NCI-H510A (cell line): ENCODE data around the gene RNF151.

Source experiments
- DNase-seq: peaks from one replicate; lab custom pipeline; 2025; lab: John Stamatoyannopoulos, UW

The RNF151 gene

DNA sequence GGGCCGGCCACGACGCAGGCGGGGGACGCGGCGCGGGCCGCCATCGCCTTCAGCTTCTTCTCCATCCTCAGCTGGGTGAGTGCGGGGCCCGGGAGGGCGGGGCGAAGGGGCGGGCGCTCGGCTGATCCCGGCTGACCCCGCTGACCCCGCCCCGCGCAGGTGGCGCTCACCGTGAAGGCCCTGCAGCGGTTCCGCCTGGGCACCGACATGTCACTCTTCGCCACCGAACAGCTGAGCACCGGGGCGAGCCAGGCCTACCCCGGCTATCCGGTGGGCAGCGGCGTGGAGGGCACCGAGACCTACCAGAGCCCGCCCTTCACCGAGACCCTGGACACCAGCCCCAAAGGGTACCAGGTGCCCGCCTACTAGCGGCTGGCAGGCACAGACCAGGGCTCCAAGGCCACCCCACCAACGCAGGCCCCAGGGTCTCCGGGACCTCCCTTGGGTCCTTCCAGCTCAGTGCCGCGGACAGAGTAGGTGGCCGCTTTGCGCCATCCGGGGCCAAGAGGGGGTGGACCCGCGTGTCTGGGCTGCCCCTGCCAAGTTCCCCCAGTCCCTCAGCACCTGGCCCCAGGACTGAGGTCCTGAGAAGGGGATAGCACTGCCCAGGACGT, 26.2 kb downstream of the RNF151 start:
- DNase-seq: no peak

DNA sequence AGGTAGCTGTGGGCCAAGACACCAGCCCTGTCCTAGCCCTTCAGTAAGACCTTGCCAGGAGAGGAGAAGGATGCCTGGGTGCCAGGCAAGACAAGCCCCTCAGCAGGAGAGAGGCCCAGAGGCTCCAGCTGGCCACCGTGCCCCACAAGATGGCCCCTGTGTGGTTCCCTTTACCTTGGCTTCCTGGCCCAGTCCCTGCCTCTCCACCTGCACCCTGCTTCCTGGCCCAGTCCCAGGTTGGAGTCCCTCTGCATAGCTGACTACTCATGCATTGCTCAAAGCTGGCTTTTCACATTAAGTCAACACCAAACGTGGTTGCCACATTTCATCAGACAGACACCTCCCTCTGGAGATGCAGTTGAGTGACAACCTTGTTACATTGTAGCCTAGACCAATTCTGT, 27.1 kb downstream of the RNF151 start:
- no peak for DNase-seq

DNA sequence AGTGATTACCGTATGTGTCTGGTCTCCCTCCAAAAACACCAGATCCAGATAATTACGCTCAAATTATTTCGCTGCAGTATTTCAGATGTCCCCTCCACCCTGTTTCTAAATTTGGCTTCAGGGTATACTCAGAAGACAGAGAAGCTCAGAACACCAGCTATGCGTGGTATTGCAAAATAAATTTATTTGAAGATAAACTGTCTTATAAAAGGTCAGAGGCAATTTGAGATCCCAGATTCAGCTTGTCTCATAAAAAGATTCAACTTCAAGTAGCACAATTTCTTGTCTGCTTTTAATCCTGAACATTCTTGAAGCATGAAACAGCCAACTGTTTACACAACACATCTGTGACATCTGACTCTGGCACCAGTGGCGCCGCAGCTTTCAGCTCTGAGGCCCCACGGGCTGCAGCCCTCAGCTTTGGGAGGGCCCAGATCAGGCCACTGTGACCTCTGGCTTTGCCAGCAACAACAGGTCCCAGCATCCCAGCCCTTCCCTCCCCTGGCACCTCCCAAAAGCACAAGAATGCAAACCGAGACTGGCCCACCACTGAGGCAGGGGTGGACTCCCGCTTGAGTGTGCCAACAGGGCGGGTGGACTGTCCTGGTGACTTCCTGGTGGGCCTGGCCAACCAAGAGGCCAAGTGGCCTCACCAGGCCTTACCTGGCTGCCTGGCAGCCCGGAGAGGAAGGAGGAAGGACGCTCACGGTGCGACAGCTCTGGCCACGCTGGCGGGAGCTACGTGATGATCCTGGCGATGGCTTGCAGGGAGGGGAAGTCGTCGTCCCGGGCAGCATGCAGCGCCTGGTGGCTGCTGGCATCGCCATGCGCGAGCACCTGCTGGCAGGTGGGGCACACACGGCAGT, 31.1 kb downstream of the RNF151 start:
- DNase-seq: no peak

DNA sequence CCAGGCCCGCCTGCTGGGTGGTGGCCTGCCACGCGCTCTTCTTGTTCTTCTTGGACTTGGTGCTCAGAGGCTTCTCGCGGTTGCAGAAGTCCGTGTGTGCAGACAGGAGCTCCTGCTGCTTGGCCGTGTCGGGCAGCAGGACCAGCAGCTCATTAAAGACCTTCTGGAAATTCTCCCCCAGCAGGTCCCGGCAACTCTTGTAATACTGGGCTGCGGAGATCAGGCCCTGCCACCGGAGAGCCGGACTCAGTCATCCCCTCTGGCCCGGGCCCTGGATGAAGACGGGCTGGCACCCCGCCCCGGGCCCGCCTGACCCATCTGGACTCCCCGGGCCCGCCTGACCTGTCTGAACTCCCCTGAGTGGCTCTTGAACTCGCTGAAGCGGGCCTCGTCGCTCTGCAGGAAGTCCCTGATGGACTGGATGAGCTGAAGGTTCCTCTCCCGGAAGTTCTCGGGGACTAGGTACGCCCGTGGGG, 31.7 kb downstream of the RNF151 start:
- DNase-seq: no peak

DNA sequence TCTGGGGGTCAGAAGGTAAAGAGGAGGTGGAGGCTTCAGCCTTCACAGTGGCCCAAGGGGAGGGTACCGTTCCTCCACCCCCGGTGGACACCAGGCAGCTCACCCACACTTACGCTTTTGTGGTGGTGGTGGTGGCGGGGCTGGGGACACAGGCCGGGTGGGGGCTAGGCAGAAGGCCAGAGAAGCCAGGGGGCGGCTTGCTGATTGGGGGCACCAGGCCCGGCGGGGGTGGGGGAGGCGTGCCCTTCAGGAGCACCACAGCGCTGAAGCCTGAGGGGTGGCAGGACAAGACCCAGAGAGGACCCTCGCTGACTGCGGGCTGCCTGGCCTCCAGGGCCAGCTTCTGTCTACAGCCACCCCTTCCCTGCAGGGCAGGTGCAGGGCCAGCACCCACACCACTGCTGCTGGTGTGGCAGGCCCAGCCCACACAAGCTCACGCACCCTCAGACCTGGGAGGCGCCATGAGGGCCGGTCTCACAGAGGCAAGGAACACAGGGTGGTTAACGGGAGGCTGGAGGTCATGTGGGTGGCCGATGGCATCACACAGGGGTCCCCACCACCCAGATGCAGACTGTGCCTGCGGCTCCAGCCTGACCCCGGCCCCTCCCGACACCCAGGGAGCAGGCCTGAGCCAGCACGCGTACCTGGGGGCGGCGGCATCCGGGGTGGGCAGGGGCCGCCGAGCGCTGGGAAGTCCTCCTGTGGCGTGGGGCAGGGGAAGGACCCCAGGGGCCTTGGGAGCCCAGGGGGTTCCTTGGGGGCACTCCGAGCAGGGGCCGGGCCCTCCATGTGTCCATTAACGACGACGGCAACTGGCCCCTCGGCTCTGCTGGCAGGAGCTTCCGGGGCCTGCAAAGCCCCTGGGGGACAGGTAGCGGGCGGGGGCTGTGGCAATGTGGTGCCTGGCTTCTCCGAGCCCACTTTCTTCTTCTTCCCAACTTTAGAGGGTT, 32.5 kb downstream of the RNF151 start:
- DNase-seq: no peak

DNA sequence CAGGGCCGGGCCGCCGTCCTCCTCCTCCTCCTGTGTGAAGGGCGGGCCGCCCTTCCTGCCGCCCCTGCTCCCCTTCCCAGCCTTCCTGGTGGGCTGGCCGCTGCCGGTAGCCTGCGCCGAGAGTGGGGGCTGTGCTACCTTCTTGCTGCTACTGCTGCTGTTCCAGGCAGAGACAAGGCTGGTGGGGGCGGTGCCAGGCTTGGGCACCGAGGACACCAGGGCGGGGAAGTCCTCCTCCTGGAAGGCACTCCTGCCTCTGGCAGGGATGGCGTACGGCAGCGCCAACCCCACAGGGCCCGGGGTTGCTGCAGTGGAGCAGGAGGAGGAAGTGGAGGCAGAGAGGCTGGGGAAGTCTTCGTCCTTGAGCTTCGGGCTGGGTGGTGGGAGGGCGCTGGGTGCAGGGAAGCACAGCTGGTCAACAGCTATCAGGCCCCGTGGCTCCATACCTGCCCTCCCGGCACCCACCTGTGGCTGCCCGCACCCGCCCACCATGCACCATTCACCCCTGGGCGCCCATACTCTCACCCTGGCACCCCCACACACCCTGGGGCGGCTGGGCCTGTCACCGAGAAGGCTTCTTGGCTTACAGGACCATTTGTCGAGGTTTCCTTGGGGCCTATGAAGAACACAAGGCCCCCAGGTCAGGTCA, 33.3 kb downstream of the RNF151 start:
- DNase-seq: no peak

DNA sequence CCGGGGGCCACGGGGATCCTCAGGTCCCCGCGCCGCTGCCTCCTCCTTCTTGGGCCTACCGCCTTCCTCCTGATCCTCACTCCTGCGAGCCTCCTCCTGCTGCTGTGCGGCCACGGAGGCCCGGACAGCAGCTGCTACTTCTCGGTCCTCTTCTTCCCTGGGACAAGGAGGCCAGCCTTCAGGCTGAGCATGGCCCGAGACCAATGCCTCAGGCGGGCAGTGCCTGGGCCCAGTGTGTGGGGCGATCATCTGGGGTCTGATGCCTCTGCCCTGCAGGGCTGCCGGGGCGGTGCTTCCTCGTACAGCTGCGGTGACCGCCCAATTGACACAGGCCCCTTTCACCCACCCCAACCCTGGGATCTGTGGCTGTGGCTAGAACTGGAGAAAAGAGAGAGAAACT, 34.4 kb downstream of the RNF151 start:
- DNase-seq: no peak

DNA sequence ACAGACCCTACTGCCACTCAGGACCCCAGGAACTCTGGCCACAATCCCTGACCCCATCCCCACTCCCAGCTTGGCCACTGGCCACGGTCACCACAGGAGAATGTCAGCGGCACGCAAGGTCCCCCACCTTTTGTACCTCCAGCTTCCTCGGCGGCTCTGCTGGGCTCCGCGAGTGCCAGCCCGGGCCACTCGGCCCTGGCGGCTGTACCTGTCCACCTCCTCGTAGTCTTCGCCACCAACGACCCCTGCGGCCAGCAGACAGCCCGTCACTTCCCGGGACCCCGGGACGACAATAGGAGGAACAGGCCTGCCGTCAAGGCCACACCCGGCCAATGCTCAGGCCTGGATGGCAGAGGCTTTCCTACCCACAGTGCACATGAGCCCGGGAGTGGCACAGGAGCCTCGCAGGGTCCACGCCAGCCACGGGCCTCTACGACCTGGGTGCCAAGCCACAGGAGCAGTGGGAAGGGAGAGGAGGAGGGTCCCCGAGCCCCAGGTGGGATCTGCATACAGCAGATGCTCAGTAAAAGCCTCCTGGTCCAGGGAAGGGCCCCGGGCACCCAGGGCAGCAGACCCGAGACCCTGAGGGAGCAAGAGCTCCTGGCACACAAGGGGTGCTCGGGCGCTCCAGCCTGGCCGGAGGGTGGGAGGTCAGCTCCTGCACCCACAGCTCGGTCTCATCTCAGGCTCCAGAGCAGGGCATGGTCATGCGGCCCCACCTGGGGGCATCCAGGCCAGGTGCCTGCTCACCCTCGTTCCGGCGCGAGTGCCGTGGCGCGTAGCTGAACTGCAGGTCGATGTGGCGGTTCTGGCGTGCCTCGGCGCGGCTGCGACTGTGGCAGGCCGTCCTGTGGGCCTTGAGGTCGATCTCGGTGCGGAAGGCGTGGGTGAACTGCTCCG, 35.0 kb downstream of the RNF151 start:
- no peak for DNase-seq

DNA sequence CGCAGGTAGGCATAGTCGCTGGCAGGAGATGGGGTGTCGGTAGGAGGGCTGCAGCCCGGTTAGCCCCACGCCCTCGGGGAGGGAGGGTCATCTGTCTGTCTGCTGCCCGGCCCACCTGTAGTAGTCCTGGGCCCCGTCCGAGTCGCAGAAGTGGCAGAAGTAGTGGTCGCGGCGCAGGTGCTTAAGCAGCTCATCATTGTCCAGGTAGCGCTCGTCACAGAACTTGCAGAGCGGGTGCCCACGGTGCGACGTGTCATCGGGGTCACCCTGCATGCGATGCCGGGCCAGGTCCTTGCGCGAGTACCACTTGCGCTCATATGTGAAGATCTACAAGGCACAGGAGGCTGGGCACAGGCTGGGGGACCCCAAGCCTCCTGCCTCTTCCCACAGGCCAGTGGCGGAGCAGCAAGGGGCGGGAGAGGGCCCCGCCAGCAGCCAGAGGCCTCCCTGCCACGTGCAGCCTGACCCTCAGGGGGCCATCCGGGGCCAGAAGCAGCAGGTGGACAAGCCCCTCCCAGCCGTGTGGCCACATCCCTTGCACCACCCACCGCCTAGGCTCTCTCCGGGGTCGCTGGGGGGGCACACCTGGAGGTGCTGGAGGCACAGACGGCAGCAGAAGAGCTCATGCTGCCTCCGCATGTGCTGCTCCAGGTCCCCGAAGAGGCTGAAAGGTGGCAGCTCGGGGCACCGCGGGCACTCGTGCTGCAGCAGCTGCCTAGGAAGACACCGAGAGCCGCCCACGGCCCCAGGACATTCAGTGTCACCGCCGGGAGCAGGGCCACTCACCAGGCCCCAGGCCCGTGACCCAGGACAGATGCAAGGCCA, 36.0 kb downstream of the RNF151 start:
- no peak for DNase-seq

DNA sequence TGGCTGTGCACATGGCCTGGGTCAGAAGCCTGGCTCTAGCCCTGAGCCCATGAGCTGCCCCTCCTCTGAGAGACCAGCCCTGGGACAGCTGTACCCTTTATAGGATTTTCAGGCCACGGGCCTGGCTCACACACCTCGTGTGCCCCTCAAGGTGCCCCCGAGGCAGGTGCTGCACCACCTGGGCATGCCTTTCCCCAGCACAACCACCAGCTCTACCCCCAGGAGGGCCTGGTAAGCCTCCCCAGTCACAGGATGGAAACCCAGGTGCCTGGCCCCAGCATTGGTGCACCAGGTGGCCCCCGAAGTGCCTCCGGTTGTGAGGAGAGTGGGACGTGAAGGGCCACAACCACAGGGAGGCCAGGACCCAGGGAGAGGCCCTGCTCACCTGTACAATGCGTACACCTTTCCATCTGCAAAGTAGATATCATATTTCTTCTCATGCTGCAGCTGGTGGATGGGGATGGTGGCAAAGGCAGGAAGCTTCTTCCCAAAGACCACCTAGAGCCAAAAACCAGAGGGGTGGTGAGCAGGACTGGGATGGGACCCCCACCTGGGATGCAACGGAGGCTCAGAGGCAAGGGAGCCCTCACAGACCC, 36.7 kb downstream of the RNF151 start:
- DNase-seq: no peak

DNA sequence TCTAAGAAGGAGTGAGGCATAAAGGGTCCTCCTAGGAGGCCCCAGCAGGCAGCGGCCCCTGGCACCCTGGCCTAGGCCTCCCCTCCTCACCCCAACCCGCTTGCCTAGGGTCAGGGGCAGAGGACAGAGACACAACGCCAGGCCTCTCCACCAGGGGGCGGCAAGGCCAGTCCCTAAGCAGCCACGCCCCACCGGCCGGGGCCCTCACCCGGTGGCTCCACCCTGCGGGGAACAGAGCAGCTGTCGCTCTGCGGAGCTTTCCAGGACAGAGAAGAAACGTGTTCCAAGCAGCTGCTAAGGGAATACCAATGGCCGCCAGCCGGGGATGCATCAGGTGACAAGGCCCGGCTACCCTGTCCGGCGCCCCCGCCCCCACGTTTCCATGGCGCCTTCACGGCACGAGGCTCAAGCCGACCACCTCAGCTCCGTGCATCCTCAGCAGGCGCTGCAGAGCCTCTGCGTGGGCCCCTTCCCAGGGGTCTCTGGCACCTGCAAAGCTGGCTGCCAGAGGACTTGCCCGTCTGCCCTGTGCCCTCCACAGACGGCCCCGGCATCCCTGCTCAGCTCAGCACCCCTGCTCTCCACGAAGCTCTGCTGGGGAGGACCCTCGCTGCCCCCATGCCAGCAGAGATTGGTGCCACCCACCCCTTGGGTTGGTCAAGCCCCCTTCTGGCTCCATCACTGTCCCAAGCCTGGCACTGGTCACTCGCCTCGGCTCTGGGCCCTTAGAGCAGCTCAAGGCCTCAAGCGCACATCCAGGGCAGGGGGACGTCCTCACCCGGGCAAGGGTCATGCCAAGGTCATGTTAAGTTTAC, 37.4 kb downstream of the RNF151 start:
- DNase-seq: peak; percentile 86

DNA sequence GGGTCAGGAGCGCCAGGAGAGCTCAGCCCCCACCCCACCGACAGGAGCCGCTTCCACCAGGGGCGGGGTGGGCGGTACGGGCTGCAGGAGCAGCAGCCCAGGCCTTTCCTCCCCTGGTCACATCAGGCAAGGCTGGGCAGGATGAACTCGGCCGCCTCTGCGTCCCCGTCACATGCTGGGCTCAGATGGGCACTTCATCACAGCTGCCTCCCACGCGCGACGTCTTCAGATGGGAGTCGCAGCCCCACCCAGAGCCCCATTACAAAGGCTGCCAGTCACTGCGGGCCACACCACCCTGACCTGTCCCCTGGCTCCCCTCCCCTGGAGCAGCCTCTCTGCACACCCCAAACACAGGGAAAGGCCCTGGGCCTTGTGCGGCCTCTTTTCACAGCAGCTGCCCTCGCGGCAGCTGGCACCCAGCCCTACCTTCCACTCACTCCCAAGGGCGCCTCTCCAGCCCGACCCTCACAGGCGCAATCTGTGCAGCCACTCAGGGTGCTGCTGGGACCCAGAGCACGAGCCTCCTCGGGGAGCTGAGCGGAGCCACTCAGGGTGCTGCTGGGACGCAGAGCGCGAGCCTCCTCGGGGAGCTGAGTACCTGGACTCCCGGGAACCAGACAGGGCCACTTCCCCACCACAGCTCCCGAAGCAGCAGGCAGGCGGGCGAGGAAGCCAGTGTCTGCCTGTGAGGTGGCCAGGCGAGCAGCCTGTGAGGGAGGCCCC, 38.3 kb downstream of the RNF151 start:
- no peak for DNase-seq

DNA sequence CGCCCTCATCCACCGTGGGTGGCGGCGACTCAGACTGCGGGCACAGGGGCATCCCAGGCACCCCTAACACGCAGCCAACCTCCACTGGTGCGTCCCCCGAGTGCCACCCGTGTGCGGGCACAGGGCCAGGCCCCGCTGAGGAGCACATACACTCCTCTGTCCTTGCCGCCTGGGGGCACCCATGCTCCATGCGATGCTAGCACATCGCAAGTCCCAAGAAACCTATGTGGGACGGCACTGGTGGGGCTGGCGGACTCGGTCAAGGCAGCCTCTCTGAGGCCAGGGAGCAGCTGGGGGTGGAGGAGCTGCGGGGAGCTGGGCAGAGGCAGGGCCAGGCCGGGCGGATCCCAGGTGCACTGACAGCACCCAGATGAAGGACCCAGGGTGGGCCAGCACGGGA, 39.0 kb downstream of the RNF151 start:
- no peak for DNase-seq

DNA sequence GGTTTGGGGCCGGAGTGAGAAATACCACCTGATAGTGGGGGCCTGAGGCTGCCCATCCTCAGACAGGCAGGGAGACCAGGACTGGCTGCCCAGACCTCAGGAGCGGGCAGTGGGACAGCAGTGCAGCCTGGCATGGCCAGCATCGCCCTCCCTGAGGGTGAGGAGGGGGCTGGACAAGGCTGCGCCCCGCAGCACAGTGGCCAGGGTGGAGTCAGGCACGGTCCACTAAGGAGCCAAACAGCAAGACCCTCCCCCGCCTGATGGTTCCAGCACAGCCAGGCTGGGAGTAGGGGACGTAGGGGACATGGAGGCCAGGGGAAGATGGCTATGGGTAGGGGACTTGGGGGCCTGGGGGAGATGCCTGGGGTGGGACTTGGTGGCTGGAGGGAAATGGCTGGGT, 39.7 kb downstream of the RNF151 start:
- DNase-seq: no peak

DNA sequence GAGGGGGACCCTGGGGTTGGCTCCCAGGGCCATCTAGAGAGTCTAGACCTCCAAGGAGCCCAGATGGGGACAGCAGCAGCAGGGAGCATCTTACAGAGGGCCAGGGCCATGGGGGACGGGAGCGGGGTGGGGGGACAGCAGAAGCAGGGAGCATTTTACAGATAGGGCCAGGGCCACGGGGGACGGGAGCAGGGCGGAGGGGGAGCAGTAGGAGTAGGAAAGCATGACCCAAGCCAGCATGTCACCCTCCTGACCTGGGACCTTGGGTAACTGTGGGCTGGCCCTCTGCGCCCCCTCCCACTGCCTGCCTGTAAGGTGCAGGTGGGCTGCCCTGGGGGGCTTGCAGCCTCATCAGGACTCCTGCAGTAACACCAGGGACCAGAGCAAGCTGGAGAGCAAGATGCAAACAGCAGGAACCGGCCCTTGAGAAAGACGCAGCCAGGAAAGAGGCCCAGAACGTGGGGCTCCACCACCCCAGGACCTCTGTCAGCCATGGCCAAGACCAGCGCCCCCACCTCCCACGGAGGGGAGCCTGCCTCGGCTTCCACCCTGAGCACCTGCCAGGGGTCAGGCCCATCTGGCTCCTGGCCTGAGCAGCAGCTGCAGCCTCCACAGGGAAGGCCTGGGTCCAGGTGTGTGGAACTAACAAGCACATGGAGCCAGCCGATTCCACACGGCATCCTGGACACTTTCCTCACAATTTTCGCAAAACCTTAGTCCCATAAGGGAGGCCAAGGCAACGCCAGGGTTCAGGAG, 40.6 kb downstream of the RNF151 start:
- DNase-seq: no peak

DNA sequence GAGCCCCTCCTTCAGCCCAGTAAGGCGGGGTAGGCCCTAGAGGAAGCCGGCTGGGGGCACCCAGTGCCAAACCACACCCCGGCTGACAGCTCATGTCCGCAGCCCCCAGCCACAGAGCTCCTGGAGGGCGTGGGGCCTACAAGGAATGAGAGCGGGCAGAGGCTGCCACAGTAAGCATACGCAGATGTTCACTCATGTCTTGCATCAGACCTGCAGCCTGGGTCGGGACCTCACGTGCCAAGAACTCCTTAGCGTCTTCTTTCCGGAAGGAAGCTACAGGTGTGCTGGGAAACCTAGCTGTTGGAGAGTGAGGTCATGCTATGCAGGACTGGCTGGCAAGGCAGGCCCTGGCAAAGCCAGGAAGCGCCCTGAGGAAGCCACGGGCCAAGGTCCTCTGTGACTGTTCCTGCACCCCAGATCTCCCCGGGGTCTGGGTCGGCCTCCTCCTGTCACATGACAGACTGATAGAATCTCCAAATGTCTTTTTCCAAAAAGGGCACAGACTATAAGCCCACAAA, 41.4 kb downstream of the RNF151 start:
- no peak for DNase-seq

DNA sequence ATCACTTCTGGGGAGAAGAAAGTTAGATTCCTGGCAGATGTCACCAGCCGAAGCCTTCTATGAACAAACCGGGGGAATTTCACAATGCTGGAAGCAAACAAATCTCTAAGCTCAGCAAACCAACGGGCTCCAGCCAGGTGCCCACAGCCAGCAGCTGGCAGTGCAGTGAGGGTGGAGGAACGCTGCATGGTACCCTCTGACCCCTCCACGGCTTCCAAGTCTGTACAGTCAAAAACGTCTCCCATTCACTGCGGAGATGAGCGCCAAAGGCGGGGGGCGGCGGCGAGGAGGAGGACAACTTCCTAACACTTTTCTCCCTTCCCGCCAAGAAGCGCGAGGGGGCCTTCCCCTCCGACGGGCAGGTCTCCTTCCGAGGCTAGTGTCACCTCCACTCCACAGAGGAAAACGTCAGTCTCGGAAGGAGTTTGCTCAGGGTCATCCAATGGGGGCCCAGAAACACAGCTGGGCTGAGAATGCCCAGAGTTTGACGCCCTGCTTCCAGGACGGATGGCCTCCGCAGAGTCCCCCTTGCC, 42.0 kb downstream of the RNF151 start:
- DNase-seq: no peak
